PC-3 (cell line): ENCODE measurements around the gene KNDC1. TPM values are rescaled to one million over a fixed set of nuclear protein-coding genes. Genes with fewer than 3 reads are reported as not detected.

ENCODE experiments used
- ATAC-seq: fragments of 200-7000 bp; cut with Tn5 transposase; 2 replicates; pipeline ENCODE4 v1.9.1; 2020; ENCODE audit warnings: mild to moderate bottlenecking, moderate library complexity
- BruUV-seq: library from RNA; stranded (reverse); fragments of 400-500 nt; replicated peaks from 2 replicates; lab custom pipeline; 2021; lab: Mats Ljungman, UMichigan
- CTCF ChIA-PET: fragments of 300-600 bp; sonication (Branson Sonifier 250); formaldehyde crosslinking; loops from one replicate; lab custom pipeline; 2022; ENCODE audit warnings: antibody characterized with exemption; lab: Charles Lee
- POLR2A ChIA-PET: fragments of 300-600 bp; sonication (Branson Sonifier 250); formaldehyde crosslinking; loops from one replicate; lab custom pipeline; 2022; ENCODE audit warnings: antibody characterized with exemption; ENCODE audit not compliant: unreplicated experiment; lab: Charles Lee
- DNase-seq: peaks from one replicate; pipeline ENCODE4 v3.0.0-alpha.2; 2015
- H2AFZ ChIP-seq: fragments of 300-600 bp; sonication (generic); 2 replicates; pipeline ENCODE4 v1.6.0; 2016; ENCODE audit warnings: antibody characterized with exemption, low read length
- H3F3A ChIP-seq: fragments of 300-600 bp; sonication (generic); one replicate; pipeline ENCODE4 v1.6.0; 2017; ENCODE audit warnings: antibody characterized with exemption, low read length, control low read depth, mild to moderate bottlenecking; ENCODE audit not compliant: unreplicated experiment
- H3K27ac ChIP-seq: fragments of 300-600 bp; sonication (generic); 2 replicates; pipeline ENCODE4 v1.5.1; 2016; ENCODE audit warnings: mild to moderate bottlenecking, low read length
- H3K27me3 ChIP-seq: fragments of 300-600 bp; sonication (generic); 2 replicates; pipeline ENCODE4 v1.6.1; 2016; ENCODE audit warnings: low read length, mixed read lengths
- H3K36me3 ChIP-seq: fragments of 300-600 bp; sonication (generic); 2 replicates; pipeline ENCODE4 v1.6.1; 2016; ENCODE audit warnings: low read depth, mixed run types, low read length, mixed read lengths
- H3K4me1 ChIP-seq: fragments of 300-600 bp; sonication (generic); 2 replicates; pipeline ENCODE4 v1.5.1; 2016; ENCODE audit warnings: low read length; ENCODE audit not compliant: insufficient read depth
- H3K4me2 ChIP-seq: fragments of 300-600 bp; sonication (generic); 2 replicates; pipeline ENCODE4 v1.6.0; 2016; ENCODE audit warnings: low read length
- H3K4me3 ChIP-seq: fragments of 300-600 bp; sonication (generic); 2 replicates; pipeline ENCODE4 v1.5.1; 2016; ENCODE audit warnings: mild to moderate bottlenecking, low read length, mixed read lengths
- H3K79me2 ChIP-seq: fragments of 300-600 bp; sonication (generic); 2 replicates; pipeline ENCODE4 v1.6.1; 2017; ENCODE audit warnings: low read length, mixed read lengths
- H3K9ac ChIP-seq: fragments of 300-600 bp; sonication (generic); 2 replicates; pipeline ENCODE4 v1.6.0; 2016; ENCODE audit warnings: mild to moderate bottlenecking, low read length
- H3K9me2 ChIP-seq: fragments of 300-600 bp; sonication (generic); replicated peaks from 2 replicates; pipeline ENCODE4 v1.6.1; 2016; ENCODE audit warnings: mixed run types, low read length, mixed read lengths
- H3K9me3 ChIP-seq: fragments of 300-600 bp; sonication (generic); 2 replicates; pipeline ENCODE4 v1.6.1; 2016; ENCODE audit warnings: low read length, mixed read lengths
- H4K20me1 ChIP-seq: fragments of 300-600 bp; sonication (generic); 2 replicates; pipeline ENCODE4 v1.6.1; 2016; ENCODE audit warnings: low read length, mixed read lengths
- CTCF ChIP-seq: fragments of 300-600 bp; sonication (generic); conservative IDR thresholded peaks from 2 replicates; pipeline ENCODE4 v1.5.1; 2017; ENCODE audit warnings: antibody characterized with exemption, low read depth, mild to moderate bottlenecking, low read length
- EZH2 ChIP-seq: fragments of 300-600 bp; sonication (generic); IDR thresholded peaks from one replicate; pipeline ENCODE4 v1.6.1; 2017; ENCODE audit warnings: antibody characterized with exemption, mild to moderate bottlenecking, low read length; ENCODE audit not compliant: unreplicated experiment
- EZH2phosphoT487 ChIP-seq: fragments of 300-600 bp; sonication (generic); IDR thresholded peaks from 2 replicates; pipeline ENCODE4 v1.6.1; 2018; ENCODE audit warnings: mild to moderate bottlenecking, antibody characterized with exemption, low read length, borderline replicate concordance
- intact Hi-C: fragments of 100-400 bp; cut with micrococcal nuclease; formaldehyde crosslinking; loops from 2 replicates; pipeline ENCODE4 v1.9.0; 2023
- total RNA-seq: library from RNA; depleted of rRNA; stranded (reverse); fragments of >200 nt; gene quantifications from 2 replicates; pipeline ENCODE4 v1.2.3, GENCODE V29; 2014

Gene KNDC1
- total RNA-seq, 1 experiment from 2014 or later = not detected

GRCh38 chr10:133200621-133201031 lies 40.6 kb downstream of the KNDC1 start:
- H3K79me2 ChIP-seq = no peaks in the 10 kb centered on the region
- no peaks in the 10 kb centered on the region for H3K9me2 ChIP-seq
- no peak overlapping the region for H3K9ac ChIP-seq
- H3K9me3 ChIP-seq = no peaks in the 10 kb centered on the region
- TF ChIP-seq CTCF (no peak), EZH2phosphoT487 (no peak), EZH2 (no peak)
- no peaks in the 10 kb centered on the region for H3F3A ChIP-seq
- no peaks in the 10 kb centered on the region for H3K4me1 ChIP-seq
- H3K36me3 ChIP-seq = no peaks in the 10 kb centered on the region
- ATAC-seq (no peak), DNase-seq (no peak)
- intact Hi-C loops = no loop called here
- no TSS peak for BruUV-seq
- no peak overlapping the region for H3K4me3 ChIP-seq
- H2AFZ ChIP-seq = no peak overlapping the region
- no peaks in the 10 kb centered on the region for H4K20me1 ChIP-seq
- no peak overlapping the region for H3K27ac ChIP-seq
- ChIA-PET POLR2A (no interaction called here), CTCF (no interaction called here)
- no peak overlapping the region for H3K4me2 ChIP-seq
- H3K27me3 ChIP-seq = peaks cover 28% of the 10 kb centered on the region

- H3K27me3 ChIP-seq = peaks cover 28% of the 10 kb centered on the region
- no peaks in the 10 kb centered on the region for H3F3A ChIP-seq
- H3K4me2 ChIP-seq = no peak overlapping the region
- no peaks in the 10 kb centered on the region for H3K9me2 ChIP-seq
- H3K4me3 ChIP-seq = no peak overlapping the region
- no peaks in the 10 kb centered on the region for H3K36me3 ChIP-seq
- no peaks in the 10 kb centered on the region for H3K9me3 ChIP-seq
- intact Hi-C loops = no loop called here
- DNase-seq = no peak
- POLR2A ChIA-PET = no interaction called here
- no TSS peak for BruUV-seq
- CTCF ChIA-PET = no interaction called here
- H3K27ac ChIP-seq = no peak overlapping the region
- no peak for ATAC-seq
- no peak overlapping the region for H3K9ac ChIP-seq
- no peak for TF ChIP-seq EZH2
- no peak for TF ChIP-seq EZH2phosphoT487
- no peak for TF ChIP-seq CTCF
- no peaks in the 10 kb centered on the region for H3K4me1 ChIP-seq
- no peaks in the 10 kb centered on the region for H3K79me2 ChIP-seq
- no peaks in the 10 kb centered on the region for H4K20me1 ChIP-seq
- H2AFZ ChIP-seq = no peak overlapping the region
These were observed 41.3 kb downstream of the KNDC1 start for GRCh38 chr10:133201151-133201947.

- CTCF ChIA-PET = no interaction called here
- no TSS peak for BruUV-seq
- no peak for ATAC-seq
These were observed 42.1 kb downstream of the KNDC1 start for GRCh38 chr10:133201948-133202725.

More at GRCh38 chr10:133201948-133202725, 42.1 kb downstream of the KNDC1 start:
- no peaks in the 10 kb centered on the region for H3K9me2 ChIP-seq
- H3F3A ChIP-seq = no peaks in the 10 kb centered on the region
- no peak overlapping the region for H2AFZ ChIP-seq
- no peaks in the 10 kb centered on the region for H3K79me2 ChIP-seq
- no peak overlapping the region for H3K27ac ChIP-seq
- DNase-seq = no peak
- no peak for TF ChIP-seq EZH2phosphoT487
- no peak for TF ChIP-seq CTCF
- no peak for TF ChIP-seq EZH2
- H3K9ac ChIP-seq = no peak overlapping the region
- no peaks in the 10 kb centered on the region for H3K9me3 ChIP-seq
- H4K20me1 ChIP-seq = no peaks in the 10 kb centered on the region
- H3K27me3 ChIP-seq = peaks cover 28% of the 10 kb centered on the region
- H3K4me3 ChIP-seq = no peak overlapping the region
- intact Hi-C loops = no loop called here
- POLR2A ChIA-PET = no interaction called here
- no peaks in the 10 kb centered on the region for H3K4me1 ChIP-seq
- no peak overlapping the region for H3K4me2 ChIP-seq
- no peaks in the 10 kb centered on the region for H3K36me3 ChIP-seq
